GM18870 (cell line): Measurements from ENCODE around the gene STAT4.

ENCODE experiments used
- ATAC-seq: cut with Tn5 transposase; IDR thresholded peaks from one replicate; pipeline ENCODE4 v1.9.1; 2021; ENCODE audit warnings: moderate library complexity; ENCODE audit not compliant: unreplicated experiment

The STAT4 gene

DNA sequence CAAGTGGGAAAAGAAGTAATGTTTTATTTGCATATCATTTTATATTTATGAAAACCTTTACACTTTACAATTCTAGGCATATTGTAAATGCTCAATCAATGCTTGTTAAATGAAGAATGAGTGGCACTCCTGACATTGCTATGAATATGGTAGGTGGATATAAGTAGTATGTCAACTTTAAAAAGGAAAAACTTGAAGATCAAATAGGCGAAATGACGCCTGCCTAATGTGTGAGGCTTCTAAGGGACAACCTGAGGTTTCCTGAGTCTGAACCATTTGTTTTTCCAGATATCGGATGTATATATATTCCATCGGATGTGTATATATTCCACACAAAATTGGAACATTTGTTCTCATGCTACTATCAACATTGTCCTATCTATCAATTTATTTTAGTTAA lies 1.4 kb downstream of the STAT4 start:
- ATAC-seq: no peak

DNA sequence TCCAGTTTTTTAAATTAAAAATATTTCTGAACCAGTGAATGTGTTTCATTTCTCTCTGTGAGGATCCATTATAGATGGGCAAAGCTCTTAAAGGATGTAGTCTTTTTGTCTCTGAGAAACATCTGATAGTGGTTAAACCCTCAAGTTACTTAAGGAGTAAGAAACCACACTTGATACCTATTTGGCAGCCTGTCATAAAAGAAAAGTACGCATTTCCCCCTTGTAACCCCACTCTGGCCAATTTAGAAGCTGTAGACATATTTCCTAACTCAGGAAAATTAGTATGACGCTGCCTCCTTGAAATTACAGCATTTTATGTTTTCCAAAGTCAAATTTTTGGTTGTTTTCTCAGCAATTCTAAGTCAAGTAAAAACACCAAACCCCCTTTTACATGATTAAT lies 2.0 kb downstream of the STAT4 start:
- ATAC-seq: no peak

DNA sequence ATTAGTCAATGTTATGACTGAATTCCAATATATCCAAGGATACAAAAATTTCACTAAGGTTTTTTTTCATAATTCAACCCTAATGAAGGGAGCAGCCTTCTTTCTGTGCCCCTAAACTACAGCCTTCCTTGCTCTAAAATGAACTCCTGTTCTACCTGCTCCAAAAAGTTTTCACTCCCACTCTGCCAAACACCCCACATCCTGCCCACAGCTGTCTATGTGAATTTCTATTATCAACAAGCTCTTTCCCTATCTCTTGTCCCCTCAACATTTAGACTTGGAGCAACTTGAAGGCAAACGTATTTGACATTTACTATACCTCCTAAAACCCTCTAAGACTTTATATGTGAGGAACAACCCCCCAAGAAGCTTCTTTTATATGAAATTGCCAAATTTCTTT lies 2.5 kb downstream of the STAT4 start:
- ATAC-seq: no peak

DNA sequence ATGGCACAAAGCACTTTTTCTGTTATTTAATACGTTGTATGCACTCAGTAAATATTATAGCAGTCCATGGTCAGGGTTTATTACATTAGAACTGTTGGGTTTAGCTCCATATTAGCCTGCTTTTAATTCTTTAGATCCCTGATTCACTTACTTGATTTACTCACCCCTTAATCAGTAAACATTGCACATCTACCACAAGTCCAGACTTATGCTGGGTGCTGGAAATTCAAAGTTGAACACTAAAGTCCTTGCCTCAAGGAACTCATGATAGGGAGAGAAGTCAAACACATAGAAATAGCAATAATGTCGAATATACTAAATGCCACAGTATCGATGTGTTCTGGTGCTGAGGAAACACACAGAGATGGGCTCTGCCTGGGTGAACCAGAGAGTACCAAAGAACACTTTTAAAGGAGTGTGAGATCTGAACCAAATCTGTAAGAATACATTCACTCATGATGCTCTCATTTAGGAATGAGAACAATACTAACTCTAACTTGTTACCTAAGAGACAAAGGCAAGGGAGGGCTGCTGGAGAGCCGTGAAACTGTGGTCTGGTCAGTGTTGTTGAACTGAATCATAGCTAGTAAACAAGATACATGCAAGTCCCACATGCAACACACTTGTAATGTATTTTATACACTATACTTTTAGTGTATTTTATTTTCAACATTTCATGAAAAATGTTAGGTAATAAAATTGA lies 4.9 kb downstream of the STAT4 start:
- ATAC-seq: no peak

DNA sequence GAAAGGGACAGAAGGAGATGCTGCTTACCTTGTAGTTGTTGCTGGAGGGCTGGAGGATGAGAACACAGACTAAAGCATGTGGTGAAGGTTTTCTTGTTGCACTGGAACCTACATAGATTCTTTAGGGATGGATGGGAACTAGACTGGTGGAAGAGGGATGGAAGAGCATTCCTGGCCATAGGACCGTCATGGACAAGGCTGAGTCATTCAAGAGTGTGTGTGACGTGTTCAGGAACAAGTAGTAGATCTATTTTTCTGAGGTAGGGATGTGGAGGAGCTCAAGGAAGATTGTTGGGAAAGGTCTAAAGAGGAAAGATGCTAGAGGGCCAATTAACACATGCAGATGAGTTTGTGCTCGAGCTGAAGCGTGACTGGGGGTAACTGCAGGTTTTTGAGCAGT lies 6.6 kb downstream of the STAT4 start:
- ATAC-seq: no peak

DNA sequence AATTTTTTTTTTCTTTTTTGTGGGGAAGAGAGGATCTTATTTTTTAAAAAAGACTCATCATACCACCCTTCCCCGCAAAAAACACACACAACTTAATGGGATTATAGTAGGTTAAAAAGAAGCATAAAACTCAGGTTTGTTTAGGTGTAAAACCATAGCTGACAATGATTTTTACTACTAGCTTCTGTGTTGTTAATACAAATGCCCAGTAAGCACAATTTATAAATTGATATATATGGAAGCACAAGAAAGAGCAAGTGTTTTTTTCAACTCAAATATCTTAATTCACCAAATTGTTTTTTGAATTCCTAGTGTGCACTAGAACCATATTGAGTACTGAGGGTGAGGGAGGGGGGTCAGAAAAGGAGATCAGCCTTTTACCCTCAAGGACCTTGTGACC lies 7.0 kb downstream of the STAT4 start:
- no peak for ATAC-seq

DNA sequence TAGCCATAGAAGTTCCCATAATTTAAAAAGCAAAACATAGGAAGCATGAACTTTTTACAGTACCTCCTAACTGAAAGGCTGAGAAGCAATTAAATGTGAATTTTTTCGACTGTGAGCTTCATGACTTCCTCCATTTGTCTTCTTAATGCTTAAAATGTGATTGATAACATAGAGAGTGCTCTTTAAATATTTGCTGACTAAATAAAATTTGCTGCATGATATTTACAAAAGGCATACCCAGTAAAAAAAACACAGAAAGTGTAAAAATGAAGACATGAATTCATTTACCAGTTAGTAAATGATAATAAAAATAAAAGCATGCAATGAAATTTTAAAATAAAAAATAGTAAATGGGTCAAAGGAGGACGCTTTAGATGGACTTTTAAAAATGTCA lies 21.9 kb downstream of the STAT4 start:
- ATAC-seq: no peak

DNA sequence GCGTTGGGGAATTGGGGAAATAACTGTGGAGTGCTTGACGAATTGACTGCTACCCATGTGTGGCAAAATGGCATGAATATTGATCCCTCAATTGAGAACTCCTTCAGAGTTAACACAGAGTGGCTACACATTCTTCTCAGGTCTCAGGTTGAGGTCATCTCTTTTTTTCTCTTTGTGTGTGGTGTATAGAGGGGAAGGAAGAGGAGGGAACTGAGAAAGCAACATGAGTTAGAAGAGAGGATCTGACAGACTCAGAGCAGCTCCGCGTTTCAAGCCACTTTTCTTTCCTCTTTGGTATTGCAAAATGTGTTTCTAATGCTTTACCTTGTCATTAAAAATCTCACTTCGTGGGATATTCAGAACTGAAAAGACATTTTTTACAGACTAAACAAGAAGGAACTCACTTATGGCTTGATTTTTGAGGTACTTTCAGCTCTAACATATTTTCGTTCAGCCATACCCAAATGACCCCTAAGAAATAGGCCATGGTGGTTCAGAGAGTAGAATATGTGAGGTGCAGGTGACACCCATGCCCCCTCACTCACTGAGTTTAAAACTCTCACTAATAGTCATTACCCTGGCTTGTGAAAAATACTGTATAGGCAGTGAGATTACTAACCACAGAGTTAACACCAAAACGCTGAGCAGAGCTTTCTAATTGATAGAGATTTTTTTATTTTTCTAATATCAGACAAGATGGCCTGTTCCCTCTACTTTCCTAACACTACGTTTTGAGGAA lies 22.5 kb downstream of the STAT4 start:
- peak; percentile 96 for ATAC-seq

DNA sequence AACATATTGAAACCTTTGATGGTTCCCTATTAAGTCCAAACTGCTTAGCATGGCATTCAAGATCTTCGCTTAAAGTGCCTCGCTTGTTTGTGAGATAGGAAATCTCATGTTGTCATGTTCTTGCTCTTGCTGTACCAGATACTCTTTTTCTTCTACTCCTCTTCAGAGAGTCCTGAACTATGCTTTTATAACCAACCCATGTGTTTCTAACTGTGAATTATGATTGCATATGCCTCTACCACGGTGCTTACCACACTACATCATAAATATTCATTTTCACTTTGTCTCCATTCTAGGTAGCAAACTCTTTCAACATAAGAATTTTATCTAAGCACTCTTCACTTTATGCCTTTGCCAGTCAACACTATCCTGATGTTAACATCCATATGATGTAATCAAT lies 23.6 kb downstream of the STAT4 start:
- no peak for ATAC-seq

DNA sequence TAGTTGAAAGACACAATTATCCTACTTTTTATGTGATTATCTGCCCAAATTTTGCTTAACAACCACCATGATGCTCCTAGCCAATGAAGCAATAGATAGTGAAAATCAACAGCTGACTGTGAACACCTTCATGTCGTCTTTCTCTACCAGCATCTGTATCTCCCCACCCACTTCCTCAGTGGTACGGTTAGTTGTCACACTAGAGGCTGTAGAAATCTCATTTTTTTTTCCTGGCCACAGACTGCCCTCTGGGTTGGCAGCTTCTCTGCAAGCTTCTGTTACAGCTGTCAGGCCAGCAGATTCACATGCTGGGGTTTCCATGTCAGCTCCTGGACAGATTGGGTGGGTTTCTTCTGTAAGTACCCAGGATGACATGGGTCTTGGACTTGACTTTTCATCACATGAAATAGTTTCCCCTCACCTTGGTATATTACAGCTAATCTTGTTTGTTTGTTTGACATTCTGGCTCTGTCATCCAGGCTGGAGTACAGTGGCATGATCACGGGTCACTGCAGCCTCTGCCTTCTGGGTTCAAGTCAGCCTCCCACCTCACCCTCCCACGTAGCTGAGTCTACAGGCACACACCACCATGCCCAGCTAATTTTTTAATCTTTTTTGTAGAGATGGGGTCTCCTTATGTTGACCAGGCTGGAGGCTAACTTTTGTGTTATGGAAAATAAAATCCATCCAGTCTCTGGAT lies 24.3 kb downstream of the STAT4 start:
- ATAC-seq: no peak

DNA sequence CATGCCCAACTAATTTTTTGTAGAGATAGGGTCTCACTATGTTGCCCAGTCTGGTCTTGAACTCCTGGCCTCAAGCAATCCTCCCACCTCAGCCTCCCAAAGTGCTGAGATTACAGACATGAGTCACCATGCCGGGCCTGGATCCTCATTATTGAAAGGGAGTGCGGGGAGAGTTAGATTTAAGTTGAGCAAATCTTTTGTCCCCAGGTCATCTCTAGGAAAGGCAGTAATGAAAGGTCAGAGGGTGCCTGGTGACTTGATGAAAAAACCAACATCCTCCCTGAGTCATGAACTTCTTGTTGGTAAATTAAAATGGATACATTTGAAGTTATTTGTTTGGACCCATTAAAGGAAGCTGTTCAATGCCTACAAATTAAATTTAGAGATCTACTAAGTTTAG lies 25.1 kb downstream of the STAT4 start:
- ATAC-seq: no peak

DNA sequence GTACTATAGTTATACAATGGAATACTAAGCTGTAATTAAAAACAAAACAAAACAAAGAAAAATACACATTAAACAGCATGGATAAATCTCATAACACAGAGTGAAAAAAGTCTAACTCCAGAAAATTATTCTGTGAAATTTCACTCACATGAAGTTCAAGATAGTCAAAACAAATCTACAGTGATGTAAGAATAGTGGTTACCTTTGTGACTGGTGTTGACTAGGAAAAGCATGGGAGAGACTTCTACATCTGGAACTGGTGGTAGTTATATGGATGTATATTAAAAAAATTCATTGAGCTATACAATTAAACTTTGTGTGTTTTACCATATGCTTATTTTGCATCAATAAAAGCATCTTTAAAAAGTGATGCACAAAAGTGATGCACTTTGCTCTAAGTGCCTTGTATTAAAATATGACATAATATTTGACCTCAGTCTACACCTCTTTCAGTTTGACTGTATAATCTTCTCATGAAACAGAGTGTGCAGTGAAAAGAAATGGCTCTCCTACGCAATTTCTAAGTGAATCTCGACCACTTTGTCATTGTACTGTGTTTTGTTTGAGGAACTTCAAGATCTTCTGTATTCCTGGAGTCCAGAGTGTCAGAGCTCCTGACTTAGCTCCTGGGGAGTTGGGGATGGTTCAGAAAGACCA lies 28.0 kb downstream of the STAT4 start:
- no peak for ATAC-seq

DNA sequence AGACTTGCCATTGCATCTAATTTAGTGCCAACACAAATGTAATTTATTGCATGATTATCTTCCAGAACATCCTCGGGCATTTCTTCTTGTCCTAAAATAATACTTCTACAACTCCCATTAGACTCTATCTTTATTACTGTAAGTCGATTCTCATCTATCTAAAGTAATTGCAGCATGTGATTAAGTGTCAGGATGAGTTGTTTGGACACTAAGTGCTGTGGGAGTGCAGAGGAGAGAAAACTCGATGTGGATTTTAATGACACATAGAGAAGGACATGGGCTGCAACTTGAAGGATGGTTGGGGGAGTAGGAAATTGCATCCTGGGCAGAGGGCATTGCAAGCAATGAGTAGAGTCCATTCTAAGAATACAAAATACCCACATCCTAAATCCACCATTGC lies 33.5 kb downstream of the STAT4 start:
- no peak for ATAC-seq

DNA sequence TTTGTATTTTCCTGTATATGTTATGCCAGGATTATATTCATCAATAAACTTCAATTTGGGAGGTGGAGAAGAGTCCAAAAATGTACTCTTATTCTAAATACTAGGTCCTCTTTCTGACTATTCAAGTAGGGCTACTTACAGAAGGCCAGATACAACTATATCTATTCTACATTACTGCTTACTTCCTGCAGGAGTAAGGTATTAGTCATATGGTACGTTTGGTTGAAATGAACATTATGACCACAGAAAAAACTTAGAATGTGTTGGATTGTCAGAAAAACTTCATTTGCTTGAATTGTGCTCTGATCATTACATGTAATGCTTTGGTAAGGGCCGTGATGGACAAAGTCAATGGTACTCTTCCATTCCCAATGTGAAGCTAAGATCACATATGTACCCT lies 35.0 kb downstream of the STAT4 start:
- ATAC-seq: peak; percentile 30

DNA sequence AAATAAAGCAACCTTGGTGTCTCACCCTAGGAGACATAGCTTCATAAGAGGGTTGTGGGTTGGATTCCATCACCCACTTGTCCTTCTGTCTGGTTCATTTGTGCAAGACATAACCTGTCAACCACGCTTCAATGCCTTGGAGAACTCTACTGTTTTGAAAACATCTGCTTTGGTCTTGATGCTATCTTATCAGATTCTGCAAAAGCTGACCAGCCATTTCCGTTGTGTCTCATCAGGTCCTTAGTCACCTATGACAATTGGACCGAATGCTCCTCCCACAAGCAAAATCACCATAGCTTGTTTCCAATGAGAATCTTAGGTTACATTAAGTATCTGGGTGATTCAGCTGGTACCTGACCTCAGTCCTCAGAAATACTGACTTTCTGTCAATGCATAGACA lies 35.4 kb downstream of the STAT4 start:
- peak; percentile 35 for ATAC-seq

DNA sequence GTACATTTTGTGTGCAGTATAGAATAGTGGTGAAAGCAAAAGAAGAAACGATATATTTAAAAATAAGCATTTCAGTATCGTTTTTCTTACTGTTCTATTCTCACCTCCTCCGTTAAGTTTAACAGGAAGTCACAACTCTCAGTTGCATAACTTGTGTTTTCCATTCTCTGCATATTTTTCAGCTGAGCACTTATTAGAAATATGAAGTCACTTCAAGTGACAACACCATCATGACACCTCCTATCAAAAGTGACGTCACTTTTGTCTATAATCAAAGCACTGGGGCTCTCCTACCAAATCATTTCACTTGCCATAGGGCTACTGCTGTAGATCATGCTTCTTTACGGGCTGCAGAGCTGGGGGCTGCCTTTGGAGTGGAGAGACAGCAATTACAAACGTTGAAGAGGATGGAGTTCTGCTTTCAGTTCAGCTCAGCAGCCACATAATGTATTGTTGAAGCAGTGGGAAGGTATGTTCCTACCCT lies 36.3 kb downstream of the STAT4 start:
- ATAC-seq: peak; percentile 85

DNA sequence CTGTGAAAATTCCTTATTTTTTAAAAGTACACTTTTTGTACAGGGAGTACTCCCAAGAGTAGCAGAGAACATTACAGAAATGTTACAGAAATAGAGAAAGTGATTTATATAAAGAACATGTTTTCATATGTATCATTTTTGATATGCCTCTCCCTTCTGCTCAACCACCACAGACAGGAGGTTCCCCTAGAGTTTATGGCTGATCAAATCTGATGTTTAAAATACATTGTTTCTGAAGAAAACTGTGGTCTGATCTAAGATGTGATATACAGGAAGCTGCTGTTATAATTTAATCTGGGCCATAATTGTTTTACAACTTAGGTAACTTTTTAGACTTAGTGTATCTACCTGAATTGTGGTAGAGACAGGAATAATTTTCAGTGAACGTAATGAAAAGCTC lies 37.0 kb downstream of the STAT4 start:
- no peak for ATAC-seq

DNA sequence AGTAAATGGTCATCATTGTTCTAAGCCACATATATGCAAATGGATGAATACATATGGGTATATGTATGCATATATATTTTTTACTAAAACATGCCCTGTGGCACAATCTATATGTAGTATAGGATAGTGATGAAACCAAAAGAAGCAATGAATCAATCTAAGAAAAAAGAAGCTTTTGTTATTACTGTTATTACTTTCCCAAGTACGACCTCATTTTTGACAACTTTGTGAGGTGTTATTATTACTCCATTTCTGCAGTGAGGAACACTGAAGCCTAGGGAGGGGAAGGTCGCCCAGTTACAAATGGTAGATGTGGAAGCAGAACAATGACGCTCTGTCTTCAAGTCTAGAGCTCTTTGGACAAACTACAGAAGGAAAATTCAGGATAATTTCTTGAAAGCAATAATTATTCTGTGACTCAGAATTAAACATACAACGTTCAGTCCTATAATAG lies 38.3 kb downstream of the STAT4 start:
- ATAC-seq: no peak

DNA sequence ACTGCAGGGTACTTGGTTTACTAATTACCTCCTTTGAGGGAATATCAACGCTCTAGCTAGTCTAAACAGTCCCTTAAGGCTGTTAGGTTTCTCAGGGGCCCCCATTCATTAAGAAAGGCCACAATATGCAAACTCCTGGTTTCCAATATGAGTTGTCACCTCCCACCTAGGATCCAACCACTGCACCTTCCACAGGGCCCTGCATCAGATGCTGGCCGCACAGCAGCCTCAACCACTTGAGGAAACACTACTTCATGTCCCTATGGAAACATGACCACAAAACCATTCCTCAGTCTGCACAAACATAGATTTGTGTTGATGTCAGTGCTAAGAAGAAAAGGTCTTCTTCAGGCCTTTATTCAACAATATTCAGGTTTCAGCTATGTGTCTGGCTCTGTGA lies 40.9 kb downstream of the STAT4 start:
- ATAC-seq: peak; percentile 32

DNA sequence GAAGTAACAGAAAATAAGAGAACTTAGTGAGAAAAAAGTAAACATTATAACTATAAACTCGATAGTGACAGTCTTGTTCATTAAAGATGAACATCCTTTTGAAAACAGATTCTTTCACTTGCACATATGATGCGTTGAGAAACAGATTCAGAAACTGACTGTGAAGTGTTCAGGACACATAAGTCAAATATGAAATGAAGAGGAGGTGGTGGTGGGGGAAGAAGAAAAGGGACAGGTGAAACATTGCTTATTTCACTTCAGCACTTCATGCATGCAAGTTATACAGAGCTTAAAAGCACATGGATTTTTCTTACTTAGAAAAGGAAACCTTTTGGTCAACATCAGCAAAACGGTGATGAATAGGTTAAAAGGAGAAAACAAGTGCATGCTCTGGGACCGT lies 42.5 kb downstream of the STAT4 start:
- no peak for ATAC-seq

DNA sequence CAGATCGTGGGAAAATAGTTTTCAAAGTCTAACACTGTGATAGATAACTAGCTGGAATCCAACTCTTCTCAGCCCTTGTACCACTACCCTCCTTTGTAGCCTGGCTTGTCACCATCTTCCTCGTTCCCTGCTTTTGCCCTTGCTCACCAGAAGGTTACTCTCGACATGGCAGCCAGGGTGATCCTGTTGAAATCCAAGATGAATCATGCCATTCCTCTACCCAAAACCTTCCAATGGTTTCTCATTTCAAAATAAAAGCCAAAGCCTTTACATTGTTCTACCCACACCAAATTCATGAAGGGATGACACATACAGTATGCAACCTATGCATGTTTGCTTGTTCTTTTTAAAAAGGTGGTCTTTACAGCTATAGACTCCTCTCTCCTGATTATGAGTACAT lies 45.7 kb downstream of the STAT4 start:
- ATAC-seq: no peak
